ENCODE results near the gene SLC26A9. TPM values are rescaled to one million over a fixed set of nuclear protein-coding genes. Genes with fewer than 3 reads are reported as not detected.

SLC26A9 gene
- total RNA-seq, 1 experiment from 2014 or later: 0.15 TPM

GRCh38 chr1:205972491-205973168 is 29.4 kb upstream of the SLC26A9 start (continued):
- TF ChIP-seq ZBTB21 (CRISPR knock-in tag; IDR thresholded peaks at IDR 0.05; ENCODE audit: borderline replicate concordance): no peak
- no peak for TF ChIP-seq IRF2 (CRISPR knock-in tag; IDR thresholded peaks at IDR 0.05; ENCODE audit: borderline replicate concordance, low read depth)
- TF ChIP-seq, protein P1, sequence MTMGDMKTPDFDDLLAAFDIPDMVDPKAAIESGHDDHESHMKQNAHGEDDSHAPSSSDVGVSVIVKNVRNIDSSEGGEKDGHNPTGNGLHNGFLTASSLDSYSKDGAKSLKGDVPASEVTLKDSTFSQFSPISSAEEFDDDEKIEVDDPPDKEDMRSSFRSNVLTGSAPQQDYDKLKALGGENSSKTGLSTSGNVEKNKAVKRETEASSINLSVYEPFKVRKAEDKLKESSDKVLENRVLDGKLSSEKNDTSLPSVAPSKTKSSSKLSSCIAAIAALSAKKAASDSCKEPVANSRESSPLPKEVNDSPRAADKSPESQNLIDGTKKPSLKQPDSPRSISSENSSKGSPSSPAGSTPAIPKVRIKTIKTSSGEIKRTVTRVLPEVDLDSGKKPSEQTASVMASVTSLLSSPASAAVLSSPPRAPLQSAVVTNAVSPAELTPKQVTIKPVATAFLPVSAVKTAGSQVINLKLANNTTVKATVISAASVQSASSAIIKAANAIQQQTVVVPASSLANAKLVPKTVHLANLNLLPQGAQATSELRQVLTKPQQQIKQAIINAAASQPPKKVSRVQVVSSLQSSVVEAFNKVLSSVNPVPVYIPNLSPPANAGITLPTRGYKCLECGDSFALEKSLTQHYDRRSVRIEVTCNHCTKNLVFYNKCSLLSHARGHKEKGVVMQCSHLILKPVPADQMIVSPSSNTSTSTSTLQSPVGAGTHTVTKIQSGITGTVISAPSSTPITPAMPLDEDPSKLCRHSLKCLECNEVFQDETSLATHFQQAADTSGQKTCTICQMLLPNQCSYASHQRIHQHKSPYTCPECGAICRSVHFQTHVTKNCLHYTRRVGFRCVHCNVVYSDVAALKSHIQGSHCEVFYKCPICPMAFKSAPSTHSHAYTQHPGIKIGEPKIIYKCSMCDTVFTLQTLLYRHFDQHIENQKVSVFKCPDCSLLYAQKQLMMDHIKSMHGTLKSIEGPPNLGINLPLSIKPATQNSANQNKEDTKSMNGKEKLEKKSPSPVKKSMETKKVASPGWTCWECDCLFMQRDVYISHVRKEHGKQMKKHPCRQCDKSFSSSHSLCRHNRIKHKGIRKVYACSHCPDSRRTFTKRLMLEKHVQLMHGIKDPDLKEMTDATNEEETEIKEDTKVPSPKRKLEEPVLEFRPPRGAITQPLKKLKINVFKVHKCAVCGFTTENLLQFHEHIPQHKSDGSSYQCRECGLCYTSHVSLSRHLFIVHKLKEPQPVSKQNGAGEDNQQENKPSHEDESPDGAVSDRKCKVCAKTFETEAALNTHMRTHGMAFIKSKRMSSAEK (CRISPR knock-in tag; IDR thresholded peaks at IDR 0.05; ENCODE audit: borderline replicate concordance): no peak

GRCh38 chr1:205972081-205972480 is 28.8 kb upstream of the SLC26A9 start:
- ATAC-seq: no peak
- peaks cover 2% of the 10 kb centered on the region; the same call in 1 of the 2 replicates for H3K36me3 Mint-ChIP-seq
- DNase-seq (ENCODE audit: low spot score): no peak
- ChIA-PET CTCF (interaction anchor here (0.5 to 0.6 kb wide), 2 partner anchors 12 to 53 kb away, joined by 3 read pairs; no protein-coding TSS in a partner anchor), POLR2A (no interaction called here)
- peaks cover 3% of the 10 kb centered on the region; the same call in 1 of the 2 replicates for H3K27me3 Mint-ChIP-seq (ENCODE audit: low read depth)
- TF ChIP-seq ZNF138 (CRISPR knock-in tag; conservative IDR thresholded peaks at IDR 0.05) (no peak), ZNF317 (CRISPR knock-in tag; IDR thresholded peaks at IDR 0.05; ENCODE audit: borderline replicate concordance, low read depth) (no peak), ARID4B (CRISPR knock-in tag; IDR thresholded peaks at IDR 0.05; ENCODE audit: borderline replicate concordance) (no peak), NR2C2 (CRISPR knock-in tag; IDR thresholded peaks at IDR 0.05) (no peak), SMAD4 (CRISPR knock-in tag; IDR thresholded peaks at IDR 0.05) (no peak), HMGA2 (CRISPR knock-in tag; IDR thresholded peaks at IDR 0.05) (no peak), TP53 (CRISPR knock-in tag; IDR thresholded peaks at IDR 0.05) (no peak), ZBTB21 (CRISPR knock-in tag; IDR thresholded peaks at IDR 0.05; ENCODE audit: borderline replicate concordance) (no peak)
- TF ChIP-seq, protein P2, sequence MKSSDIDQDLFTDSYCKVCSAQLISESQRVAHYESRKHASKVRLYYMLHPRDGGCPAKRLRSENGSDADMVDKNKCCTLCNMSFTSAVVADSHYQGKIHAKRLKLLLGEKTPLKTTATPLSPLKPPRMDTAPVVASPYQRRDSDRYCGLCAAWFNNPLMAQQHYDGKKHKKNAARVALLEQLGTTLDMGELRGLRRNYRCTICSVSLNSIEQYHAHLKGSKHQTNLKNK (CRISPR knock-in tag; IDR thresholded peaks at IDR 0.05): no peak
- TF ChIP-seq, protein P1 (CRISPR knock-in tag; IDR thresholded peaks at IDR 0.05; ENCODE audit: borderline replicate concordance): no peak
- TF ChIP-seq, protein P3, sequence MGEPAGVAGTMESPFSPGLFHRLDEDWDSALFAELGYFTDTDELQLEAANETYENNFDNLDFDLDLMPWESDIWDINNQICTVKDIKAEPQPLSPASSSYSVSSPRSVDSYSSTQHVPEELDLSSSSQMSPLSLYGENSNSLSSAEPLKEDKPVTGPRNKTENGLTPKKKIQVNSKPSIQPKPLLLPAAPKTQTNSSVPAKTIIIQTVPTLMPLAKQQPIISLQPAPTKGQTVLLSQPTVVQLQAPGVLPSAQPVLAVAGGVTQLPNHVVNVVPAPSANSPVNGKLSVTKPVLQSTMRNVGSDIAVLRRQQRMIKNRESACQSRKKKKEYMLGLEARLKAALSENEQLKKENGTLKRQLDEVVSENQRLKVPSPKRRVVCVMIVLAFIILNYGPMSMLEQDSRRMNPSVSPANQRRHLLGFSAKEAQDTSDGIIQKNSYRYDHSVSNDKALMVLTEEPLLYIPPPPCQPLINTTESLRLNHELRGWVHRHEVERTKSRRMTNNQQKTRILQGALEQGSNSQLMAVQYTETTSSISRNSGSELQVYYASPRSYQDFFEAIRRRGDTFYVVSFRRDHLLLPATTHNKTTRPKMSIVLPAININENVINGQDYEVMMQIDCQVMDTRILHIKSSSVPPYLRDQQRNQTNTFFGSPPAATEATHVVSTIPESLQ (CRISPR knock-in tag; IDR thresholded peaks at IDR 0.05): no peak
- TF ChIP-seq, protein P4, sequence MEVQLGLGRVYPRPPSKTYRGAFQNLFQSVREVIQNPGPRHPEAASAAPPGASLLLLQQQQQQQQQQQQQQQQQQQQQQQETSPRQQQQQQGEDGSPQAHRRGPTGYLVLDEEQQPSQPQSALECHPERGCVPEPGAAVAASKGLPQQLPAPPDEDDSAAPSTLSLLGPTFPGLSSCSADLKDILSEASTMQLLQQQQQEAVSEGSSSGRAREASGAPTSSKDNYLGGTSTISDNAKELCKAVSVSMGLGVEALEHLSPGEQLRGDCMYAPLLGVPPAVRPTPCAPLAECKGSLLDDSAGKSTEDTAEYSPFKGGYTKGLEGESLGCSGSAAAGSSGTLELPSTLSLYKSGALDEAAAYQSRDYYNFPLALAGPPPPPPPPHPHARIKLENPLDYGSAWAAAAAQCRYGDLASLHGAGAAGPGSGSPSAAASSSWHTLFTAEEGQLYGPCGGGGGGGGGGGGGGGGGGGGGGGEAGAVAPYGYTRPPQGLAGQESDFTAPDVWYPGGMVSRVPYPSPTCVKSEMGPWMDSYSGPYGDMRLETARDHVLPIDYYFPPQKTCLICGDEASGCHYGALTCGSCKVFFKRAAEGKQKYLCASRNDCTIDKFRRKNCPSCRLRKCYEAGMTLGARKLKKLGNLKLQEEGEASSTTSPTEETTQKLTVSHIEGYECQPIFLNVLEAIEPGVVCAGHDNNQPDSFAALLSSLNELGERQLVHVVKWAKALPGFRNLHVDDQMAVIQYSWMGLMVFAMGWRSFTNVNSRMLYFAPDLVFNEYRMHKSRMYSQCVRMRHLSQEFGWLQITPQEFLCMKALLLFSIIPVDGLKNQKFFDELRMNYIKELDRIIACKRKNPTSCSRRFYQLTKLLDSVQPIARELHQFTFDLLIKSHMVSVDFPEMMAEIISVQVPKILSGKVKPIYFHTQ (CRISPR knock-in tag; IDR thresholded peaks at IDR 0.05): no peak
- H3K4me1 Mint-ChIP-seq: 0 out of 2 replicates have a peak, but pooled peaks cover 5% of the 10 kb centered on the region
- H3K9me3 Mint-ChIP-seq: peaks cover 23% of the 10 kb centered on the region
- H3K27ac Mint-ChIP-seq: no peak overlapping the region
- H3K4me3 Mint-ChIP-seq: no peak overlapping the region
